Fibroblast of pulmonary artery (primary cell): Measurements from ENCODE around the gene ZNF584.

Experiments
- DNase-seq: peaks from one replicate; pipeline ENCODE4 v3.0.0-alpha.2; 2010; ENCODE audit warnings: low read depth
- H3K4me3 ChIP-seq: replicated peaks from 2 replicates; pipeline ENCODE4 v1.5.1; 2011; ENCODE audit warnings: low read depth, mild to moderate bottlenecking, control low read depth, low read length, moderate library complexity
- CTCF ChIP-seq: IDR thresholded peaks from 2 replicates; pipeline ENCODE4 v1.5.1; 2011; ENCODE audit warnings: mild to moderate bottlenecking, control low read depth, low read length, inconsistent platforms; ENCODE audit errors: missing control alignments

ZNF584 gene

GRCh38 chr19:58395979-58396627 lies 12.3 kb upstream of the ZNF584 start:
- H3K4me3 ChIP-seq, result no peak overlapping the region
- TF ChIP-seq CTCF, result no peak
- no peak for DNase-seq

- TF ChIP-seq CTCF, result no peak
- no peak overlapping the region for H3K4me3 ChIP-seq
- no peak for DNase-seq
Observed at GRCh38 chr19:58396691-58397532, 11.5 kb upstream of the ZNF584 start.

- no peak overlapping the region for H3K4me3 ChIP-seq
- TF ChIP-seq CTCF, result no peak
- no peak for DNase-seq
Observed at GRCh38 chr19:58397533-58398037, 10.9 kb upstream of the ZNF584 start.

GRCh38 chr19:58398087-58398486 lies 10.4 kb upstream of the ZNF584 start:
- no peak overlapping the region for H3K4me3 ChIP-seq
- DNase-seq, result no peak
- no peak for TF ChIP-seq CTCF

GRCh38 chr19:58398545-58398944 lies 9.9 kb upstream of the ZNF584 start:
- DNase-seq, result no peak
- TF ChIP-seq CTCF, result no peak
- no peak overlapping the region for H3K4me3 ChIP-seq

- TF ChIP-seq CTCF, result no peak
- DNase-seq, result no peak
- H3K4me3 ChIP-seq, result no peak overlapping the region
Observed at GRCh38 chr19:58399903-58400302, 8.5 kb upstream of the ZNF584 start.
